Measurements from ENCODE around the gene C9orf72.

- TF ChIP-seq CTCF (conservative IDR thresholded peaks at IDR 0.05) (no peak), ZFX (IDR thresholded peaks at IDR 0.05) (no peak)
Observed at GRCh38 chr9:27497883-27498417, 75.3 kb downstream of the C9orf72 start.
